NCI-H526 (cell line): ENCODE measurements around the gene PCNA.
"Not testable (repeated sequence)": the region's sequence is repeated elsewhere in the genome, so short reads cannot be mapped to it uniquely, and the experiment has no call there.

Experiments
- DNase-seq, 2 experiments: peaks; one replicate each; lab custom pipeline; 2025; lab: John Stamatoyannopoulos, UW

PCNA gene

DNA sequence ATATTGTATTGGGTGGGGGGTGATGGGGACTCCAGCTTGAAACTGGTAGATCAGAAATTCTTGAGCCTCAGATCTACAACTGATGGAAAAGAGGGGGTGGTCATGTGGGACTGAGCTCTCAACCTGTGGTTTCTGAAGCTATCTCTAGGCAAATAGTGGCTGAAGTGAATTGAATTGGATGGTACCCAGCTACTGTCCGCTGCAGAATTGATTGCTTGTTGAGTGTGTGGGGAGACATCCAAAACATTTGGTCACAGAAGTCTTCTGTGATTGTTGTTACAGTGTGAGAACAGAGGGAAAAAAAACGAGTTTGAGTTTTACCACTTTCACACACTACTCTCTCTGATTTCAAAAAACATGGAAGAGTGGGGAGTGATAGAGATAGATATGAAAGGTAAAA is 21.9 kb upstream of the PCNA start:
- DNase-seq, result no peak

DNA sequence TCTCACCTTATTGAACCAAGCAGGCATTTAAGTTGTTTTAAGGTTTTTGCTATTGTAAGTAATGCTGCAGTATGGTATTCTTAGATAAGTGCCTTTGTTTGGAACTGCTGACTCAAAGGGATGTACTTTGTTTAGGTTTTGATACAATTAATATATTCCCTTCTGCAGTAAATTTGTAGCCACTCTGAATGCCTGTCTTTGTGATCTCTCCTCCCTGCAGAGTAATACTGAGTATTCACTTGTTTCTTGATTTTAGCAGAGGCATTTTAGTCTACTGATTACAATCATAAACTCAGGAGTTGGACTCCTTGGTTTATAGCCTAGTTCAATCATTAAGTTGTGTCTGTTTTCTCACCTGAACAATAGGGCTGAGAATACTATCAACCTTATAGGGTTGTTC is 20.4 kb upstream of the PCNA start:
- no peak for DNase-seq

DNA sequence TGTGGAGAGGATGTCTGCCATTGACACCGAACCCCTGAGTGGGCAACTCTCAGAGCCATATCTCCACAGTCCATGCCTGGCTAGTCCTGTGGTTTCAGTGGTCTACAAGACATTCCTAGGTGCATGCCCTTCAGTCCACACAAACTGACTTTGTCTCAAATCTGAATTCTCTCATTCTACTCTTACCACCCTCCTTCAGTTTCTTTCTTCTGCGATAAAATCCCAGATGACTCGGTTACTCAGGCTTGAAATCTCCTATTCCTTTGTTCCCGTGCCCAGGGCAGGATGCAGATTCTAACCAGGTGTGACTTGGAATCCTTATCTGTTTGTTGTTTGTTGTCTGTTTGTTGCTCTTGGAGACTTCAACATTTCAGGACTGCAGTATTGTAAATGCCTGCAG is 16.3 kb upstream of the PCNA start:
- DNase-seq, result no peak

DNA sequence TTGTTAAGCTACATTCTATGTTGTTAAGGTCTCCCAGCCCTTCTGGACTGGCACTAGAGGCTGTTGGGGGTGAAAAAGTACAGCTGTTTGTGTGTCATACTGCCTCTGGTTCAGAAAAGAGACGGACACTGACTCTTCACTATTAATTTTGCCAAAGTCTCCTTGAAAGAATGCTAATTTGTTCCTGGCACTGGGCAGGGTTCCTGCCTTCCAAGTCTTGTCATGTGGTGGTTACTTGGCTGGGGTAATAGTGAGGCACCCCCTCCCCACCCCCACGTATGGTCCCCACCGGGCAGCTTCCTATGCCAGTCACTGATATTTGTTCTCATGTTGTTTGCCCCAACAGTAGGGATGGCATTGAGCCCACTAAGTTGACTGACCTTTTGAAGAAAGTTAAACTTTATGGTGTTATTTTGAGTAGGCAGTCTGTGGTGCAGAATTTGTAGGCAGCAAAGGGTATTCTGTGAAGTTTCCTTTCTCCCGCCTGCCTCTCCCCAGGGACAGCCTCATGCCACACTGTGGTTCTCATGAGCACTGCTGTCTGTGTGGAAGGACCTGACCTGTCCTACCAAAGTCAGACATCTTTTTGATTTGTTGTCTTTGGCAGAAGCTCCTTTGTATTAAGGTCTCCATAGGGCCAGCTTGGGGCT is 15.7 kb upstream of the PCNA start:
- DNase-seq, result no peak

DNA sequence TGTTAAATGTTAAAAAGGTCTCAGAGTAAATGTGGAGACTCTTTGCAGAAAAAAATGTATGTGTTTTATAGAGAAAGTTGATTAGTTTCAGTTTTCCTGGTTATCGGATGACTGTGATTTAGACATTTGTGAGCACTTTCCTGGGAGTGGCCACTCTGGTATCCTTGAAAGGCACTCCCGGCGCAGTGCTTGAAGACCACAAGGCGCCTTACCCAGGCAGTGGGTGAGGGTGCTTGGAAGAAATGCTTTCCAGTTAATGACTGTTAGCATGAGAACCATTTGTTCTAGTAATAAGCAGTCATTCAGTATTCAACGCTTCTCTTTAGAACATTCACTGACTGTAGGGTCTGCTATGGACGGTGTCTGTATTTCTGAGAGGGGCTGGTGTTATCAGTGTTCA is 14.2 kb upstream of the PCNA start:
- DNase-seq, result no peak

DNA sequence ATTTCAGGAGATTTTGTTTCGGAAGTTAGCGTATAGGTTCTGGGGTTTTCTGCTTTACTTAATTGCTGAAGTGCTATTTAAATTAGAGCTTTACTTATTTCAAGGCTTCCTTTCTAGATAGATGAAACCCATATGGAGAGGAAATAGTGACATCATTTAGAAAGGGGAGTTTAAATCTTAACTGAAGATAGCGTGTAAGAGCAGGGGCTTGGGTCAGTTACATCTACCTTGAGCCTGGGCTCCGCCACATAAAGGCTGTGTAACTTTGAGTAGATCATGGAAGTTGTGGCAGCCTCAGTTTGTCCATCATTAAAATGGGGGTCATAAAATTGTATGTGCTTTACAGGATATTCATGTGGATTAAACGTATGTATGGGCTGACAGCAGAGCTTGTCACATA is 11.7 kb upstream of the PCNA start:
- DNase-seq, result no peak

DNA sequence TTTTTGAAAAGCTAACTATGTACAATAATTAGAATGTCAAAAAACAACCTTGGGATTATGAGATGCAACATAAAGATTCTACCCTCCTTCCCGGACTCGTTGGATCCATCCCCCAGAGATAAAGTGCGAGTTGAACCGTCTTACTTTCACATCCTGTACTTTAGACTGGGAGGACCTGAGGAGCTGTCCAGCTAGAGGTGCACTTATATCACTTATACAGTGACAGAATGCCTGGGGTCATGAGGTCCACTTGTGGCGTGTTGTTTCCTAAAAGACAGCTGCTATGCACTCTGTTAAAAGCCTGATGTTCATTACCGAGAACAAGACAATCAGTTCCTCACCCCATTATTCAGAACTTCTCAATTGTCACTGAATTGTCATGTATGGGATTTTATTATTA is 9.1 kb upstream of the PCNA start:
- DNase-seq, result no peak

DNA sequence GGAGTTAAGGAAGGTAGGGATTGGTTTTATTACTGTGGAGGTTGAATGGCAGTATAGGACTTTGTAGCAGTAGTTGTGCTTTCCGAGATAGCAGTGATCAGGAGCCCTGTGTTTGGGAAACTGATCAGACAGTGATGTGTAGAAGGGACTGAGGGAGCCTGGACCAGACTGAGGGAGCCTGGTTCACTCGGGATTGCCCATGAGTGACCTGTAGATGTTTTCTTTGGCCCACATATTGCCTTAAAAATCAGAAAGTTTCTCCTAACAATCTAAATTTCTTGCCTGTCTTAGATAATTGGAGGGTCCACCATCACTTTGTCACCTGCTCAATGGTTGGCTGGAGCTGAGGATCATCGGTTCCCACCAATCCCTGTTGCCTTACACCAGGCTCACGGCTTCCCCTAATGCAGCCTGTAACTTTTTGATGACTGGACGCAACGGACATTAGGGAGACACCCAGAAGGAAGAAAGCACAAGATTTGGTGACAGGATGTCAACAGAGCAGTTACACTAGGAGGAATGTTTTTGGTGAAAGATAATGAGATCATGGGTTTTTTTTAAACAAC is 8.2 kb upstream of the PCNA start:
- peak in 1 of 2 experiments; percentile 28 for DNase-seq

DNA sequence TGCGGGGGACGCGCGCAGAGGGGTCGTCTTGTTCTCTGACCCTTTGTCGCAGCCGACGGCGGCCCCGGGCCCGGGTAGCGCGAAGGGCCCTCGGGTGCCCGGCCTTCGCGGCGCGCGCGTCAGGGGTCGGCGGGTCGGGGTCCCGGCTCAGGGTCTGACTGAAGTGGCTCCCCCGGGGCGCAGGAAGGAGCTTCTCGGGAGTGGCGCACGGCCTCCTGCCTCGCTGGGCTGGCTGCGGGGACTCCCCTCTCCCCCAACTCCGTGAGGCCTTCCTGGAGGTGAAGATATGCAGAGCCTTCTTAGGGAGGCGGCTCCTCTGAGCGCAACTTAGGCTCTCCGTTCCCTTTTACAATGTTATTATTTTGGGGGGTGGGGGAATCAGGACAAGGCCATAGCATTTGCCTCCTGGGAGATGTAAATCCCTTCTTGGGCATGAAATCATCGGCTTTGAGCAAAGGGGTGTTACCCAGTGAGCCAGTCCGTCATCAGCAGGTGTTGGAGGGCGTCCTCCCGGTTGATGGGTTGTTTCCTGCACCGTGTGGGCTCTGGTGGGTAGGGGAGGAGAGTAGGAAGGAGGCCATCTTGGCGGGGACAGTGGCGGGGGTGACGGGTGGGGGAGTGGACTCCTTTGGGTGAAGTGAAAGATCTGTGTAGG is 7.6 kb upstream of the PCNA start:
- peak; percentile 73 to 79 for DNase-seq

DNA sequence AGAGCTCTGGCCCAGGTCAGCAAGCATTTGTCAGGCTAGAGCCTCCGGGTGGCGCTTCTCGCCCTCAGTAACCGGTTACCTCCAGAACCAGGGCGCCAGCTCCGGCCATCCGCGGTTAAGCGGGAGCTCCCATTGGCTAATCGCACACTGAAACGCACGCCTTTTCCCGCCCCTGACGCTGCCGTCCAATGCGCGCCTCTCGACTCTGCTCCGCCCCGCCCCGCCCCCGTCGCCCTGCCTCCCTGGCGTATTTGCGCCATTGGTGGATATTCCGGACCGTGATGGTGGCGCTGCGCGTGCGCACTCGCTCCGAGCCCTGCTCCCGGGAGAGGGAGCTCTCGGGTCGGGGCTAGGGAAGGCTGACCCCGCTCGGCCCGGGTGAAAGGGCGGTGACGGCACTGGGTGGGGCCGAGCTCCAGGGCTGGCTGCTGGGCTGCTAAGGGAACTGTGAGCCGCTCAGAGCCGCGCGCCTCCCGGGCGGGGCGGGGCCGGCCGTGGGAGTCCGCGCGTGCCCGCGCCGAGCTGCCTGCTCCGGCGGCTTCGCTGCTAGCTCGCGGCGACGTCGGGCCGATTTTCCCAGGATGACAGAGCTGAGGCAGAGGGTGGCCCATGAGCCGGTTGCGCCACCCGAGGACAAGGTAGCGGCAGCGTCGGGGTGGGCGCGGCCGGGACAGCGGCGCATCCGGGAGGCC is 6.9 kb upstream of the PCNA start, which contains the start of gene CDS2:
Gene CDS2 (plus strand): TSS at position 497 of the 692 bp plus-strand sequence. CDS start 85 bp downstream, at position 582.
- DNase-seq, result peak; percentile 99 to 100

DNA sequence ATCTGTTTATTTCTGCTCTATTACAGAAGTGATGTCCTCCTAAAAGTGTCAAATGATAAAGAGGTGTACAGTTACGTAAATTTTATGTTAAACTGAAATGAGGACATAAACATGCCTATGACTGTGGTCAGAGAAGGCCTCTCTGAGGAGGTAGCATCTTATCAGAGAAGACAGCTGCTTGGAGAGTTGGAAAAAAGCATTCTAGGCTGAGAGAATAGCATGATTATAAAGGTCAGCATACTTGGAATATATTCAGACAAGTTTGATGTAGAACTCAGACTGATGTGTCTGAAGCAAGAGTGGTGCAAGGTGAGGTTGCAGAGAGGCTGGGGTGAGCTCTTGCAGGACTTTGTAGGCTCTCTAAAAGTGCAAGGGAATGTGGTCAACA is 3.1 kb upstream of the PCNA start:
- no peak for DNase-seq

DNA sequence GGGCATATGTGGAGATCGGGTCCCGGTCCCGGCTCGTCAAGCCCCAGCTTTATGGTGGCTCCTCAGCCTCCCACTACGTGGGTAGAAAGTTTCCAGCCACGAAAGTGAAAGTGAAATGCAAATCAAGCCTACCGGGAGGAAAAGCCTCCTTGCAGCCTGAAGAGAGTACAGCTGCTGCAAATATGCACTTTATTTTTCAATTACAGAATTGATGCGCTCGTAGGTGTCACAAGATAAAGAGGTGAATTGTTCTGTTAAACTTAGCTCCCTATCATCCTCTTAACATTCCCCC is 373 bp upstream of the PCNA start:
- DNase-seq, result no peak

DNA sequence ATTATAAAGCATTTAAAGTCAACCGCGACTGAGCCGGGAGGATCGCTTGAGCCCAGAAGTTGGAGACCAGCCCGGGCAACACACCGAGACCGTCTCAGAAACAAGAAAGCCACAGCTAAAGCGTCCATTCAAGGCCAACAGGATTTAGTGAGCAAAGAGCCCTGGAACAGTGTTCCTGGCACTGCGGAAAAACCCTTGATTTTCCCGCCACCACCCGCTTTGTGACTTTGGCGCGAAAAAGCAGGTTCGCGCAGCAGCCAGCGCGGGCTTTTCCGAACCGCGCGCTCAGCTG is 669 bp downstream of the PCNA start:
- no peak for DNase-seq

DNA sequence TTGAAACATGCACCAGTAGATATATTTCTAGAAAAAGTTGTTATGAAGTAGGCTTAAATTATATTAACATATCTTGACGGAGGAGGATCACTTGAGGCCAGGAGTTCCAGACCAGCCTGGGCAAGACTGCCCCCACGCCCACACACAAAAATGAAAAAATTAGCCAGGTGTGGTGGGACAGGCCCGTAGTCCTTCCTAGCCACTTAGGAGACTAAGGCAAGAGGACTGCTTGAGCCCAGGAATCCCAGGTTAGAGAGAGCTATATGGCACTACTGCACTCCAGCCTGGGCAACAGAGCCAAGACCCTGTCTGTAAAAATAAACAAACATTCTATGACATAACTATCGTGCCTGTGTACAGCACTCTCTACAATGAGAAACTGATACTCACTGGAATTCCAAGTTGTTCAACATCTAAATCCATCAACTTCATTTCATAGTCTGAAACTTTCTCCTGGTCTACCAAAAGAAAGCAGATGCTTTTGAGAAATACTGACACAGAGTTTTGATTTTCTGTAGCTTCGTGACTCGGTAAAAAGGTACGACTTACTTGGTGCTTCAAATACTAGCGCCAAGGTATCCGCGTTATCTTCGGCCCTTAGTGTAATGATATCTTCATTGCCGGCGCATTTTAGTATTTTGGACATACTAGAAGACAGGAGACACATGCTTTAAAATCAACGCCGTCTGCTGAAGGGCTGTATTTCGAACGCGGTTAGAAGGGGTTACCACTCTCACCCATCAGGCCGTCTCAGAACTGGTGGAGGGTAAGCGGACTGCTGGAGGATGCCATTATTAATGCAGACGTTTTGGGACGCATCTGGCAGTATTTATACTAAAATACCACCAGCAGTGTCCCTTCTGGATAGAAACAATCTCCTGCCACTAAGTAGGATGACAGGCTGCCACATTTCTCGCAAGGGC is 1.3 kb downstream of the PCNA start:
- no peak for DNase-seq

DNA sequence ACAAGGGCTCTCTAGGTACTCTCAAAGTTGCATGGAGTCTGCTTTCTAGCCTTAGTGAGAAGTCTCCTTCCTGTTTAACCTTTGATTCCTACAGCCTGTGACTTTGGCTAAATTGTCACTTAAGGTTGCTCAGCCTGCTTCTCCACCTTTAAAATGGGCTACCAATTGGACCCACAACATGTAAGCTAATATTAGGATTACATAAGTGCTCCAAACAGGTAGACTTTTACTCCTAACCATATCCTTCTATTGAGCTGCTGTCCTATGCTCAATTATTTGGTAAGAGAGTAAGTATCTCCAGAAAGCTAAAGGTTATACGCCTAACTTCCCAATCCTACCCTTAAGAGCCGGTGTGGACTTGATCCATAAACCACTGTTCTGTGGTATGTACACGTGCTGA is 2.9 kb downstream of the PCNA start:
- no peak for DNase-seq

DNA sequence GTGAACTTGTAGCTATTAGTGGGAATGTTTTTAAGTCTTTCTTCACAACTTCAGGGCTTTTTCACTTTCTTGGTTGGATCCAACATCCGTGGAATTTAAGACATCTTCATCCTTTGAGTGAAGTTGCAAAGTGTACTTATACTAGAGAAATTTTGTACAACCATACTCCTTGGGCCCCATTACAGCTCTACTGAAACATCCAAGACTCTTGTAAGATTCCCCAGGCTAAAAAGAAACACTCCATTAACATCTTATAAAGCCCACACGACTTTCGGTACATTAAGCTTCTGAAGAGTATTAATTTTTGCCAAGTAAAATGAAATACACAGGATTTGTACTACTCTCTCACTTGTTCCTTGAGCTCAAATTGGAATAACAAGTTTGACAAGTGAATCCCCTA is 5.4 kb downstream of the PCNA start:
- DNase-seq, result no peak

DNA sequence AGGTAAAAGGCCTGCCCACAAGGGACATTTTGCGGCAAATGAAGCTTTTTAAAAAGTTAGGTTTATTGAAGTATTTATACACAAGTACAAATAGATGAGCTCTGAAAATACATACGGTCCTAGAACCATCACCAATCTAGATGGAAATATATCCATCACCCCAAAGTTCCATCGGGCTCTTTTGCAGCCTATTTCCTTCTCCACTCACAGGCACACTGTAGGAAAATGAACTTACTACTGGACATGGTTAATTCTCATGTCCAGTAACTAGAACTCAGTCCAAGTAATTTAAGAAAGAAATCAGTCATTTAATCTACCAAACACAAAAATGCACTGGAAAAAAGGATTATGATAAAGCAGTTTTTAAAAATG is 6.2 kb downstream of the PCNA start:
- DNase-seq, result peak in 1 of 2 experiments; percentile 9

DNA sequence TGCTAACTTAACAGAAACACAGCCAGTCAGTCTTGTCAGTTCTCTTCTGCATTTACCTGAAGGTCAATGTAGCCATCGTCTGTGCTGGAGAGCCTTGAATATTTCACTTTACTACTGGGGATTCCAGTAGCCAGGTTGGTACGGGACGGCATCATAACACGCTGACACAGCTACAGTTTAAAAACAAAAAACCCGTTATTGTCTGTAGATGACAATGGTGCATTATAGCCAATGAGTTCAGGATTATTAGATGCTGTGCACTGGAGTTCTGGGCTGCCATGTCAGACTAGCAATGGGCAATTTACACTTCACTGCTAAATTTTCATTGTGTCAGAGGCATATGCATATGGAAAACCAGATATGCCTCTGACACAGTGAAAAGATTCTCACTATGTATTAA is 10.5 kb downstream of the PCNA start:
- no peak for DNase-seq

DNA sequence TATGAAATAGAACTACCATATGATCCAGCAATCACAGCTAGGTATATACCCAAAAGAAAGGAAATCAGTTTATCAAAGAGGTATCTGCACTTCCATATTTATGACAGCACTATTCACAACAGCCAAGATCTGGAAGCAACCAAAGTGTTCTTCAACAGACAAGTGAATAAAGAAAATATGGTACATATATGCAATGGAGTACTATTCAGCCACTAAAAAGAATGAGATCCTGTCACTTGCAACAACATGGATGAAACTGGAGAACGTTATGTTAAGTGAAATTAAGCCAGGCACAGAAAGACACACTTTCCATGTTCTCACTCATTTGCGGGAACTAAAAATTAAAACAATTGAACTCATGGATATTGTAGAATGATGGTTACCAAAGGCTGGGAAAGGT is 15.3 kb downstream of the PCNA start:
- no peak for DNase-seq

DNA sequence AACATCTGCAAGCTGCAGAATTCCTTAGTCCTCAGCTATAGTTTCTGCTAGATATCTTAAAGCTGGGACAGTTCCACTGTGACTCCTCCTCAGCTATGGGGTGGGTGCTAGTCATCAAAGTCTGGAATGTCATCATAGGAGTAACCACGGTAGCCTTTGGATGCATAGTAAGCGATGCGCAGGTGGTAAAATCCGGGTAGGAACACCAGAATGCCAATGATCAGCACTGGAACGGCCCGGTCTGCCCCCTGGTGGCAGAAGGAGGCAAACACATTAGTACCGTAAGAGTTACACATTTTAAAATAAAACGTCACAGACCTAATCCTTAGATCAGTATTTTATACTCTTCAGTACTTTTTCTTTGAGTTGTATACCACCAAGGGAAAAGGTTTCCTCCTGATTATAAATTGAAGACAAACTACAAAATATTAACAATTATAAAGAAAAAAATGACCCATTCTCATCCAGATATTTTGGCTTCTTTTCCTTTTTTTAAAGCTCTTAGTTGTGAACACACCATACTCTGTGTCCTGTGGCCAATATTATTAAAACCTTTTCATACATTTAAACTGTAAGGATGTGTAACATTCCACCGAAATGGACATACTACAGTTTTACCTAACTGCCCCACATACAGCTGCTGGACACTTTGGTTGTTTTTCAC is 18.9 kb downstream of the PCNA start:
- DNase-seq, result peak; percentile 18 to 86

DNA sequence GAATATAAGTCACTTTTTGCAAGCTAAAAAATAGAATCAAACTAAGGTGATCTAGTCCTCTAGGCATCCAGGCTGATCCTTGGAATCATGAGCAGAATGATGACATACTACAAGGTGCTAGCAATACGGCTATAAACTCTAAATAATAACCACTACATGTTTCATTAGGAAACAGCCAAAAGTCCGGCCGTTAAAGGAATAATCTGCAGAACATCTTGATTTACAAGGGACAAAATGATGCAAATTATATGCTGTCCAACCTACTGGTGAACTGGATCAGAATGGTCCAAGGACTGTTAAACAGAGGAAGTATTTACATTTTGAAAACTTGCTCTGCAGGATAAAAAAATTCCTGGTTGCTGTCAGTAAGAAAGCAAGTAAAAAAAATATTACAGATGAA is 19.8 kb downstream of the PCNA start:
- not testable (repeated sequence) for DNase-seq

DNA sequence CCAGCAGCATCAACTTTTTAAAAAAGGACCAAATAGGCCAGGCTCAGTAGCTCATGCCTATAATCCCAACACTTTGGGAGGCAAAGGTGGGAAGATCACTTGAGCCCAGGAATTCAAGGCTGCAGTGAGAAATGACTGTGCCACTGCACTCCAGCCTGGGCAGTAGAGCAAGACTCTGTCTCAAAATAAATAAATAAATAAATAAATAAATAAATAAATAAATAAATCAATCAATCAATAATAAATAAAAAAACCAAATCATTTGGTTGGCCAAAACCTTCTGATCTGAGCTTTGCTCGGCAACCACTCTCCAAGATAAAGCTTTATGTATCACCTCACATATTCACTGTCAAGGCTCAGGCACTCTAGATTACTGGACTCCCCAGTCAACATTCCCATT is 20.7 kb downstream of the PCNA start:
- DNase-seq, result not testable (repeated sequence)
